ENCODE data around the gene SLC6A7. TPM values are rescaled to one million over a fixed set of nuclear protein-coding genes. Genes with fewer than 3 reads are reported as not detected.

Gene SLC6A7
- total RNA-seq, 1 experiment from 2014 or later, result not detected

GRCh38 chr5:150181766-150182545, 7.9 kb upstream of the SLC6A7 start:
- DNase-seq (ENCODE audit: low read depth, low spot score), result no peak
- in situ Hi-C loops (cut with HindIII; ENCODE audit: low pct_unique_long_range_greater_than_20kb, low sequenced_read_pairs), result no loop called here

- in situ Hi-C loops (cut with HindIII; ENCODE audit: low pct_unique_long_range_greater_than_20kb, low sequenced_read_pairs), result no loop called here
- DNase-seq (ENCODE audit: low read depth, low spot score), result no peak
Observed at GRCh38 chr5:150182774-150183173, 7.1 kb upstream of the SLC6A7 start.

- DNase-seq (ENCODE audit: low read depth, low spot score), result no peak
- in situ Hi-C loops (cut with HindIII; ENCODE audit: low pct_unique_long_range_greater_than_20kb, low sequenced_read_pairs), result no loop called here
Observed at GRCh38 chr5:150183436-150183835, 6.4 kb upstream of the SLC6A7 start.

GRCh38 chr5:150184006-150184405, 5.9 kb upstream of the SLC6A7 start:
- in situ Hi-C loops (cut with HindIII; ENCODE audit: low pct_unique_long_range_greater_than_20kb, low sequenced_read_pairs), result no loop called here
- no peak for DNase-seq (ENCODE audit: low read depth, low spot score)

- in situ Hi-C loops (cut with HindIII; ENCODE audit: low pct_unique_long_range_greater_than_20kb, low sequenced_read_pairs), result no loop called here
Observed at GRCh38 chr5:150184990-150185912, 4.6 kb upstream of the SLC6A7 start.

GRCh38 chr5:150186137-150186536, 3.7 kb upstream of the SLC6A7 start:
- in situ Hi-C loops (cut with HindIII; ENCODE audit: low pct_unique_long_range_greater_than_20kb, low sequenced_read_pairs), result no loop called here
- no peak for DNase-seq (ENCODE audit: low read depth, low spot score)

More at GRCh38 chr5:150184990-150185912, 4.6 kb upstream of the SLC6A7 start:
- no peak for DNase-seq (ENCODE audit: low read depth, low spot score)

- in situ Hi-C loops (cut with HindIII; ENCODE audit: low pct_unique_long_range_greater_than_20kb, low sequenced_read_pairs), result no loop called here
- no peak for DNase-seq (ENCODE audit: low read depth, low spot score)
Observed at GRCh38 chr5:150186897-150187296, 3.0 kb upstream of the SLC6A7 start.

GRCh38 chr5:150188146-150188842, 1.6 kb upstream of the SLC6A7 start:
- in situ Hi-C loops (cut with HindIII; ENCODE audit: low pct_unique_long_range_greater_than_20kb, low sequenced_read_pairs), result no loop called here
- DNase-seq (ENCODE audit: low read depth, low spot score), result no peak

GRCh38 chr5:150189326-150189725, 536 bp upstream of the SLC6A7 start:
- in situ Hi-C loops (cut with HindIII; ENCODE audit: low pct_unique_long_range_greater_than_20kb, low sequenced_read_pairs), result no loop called here
- DNase-seq (ENCODE audit: low read depth, low spot score), result no peak

- DNase-seq (ENCODE audit: low read depth, low spot score), result no peak
- in situ Hi-C loops (cut with HindIII; ENCODE audit: low pct_unique_long_range_greater_than_20kb, low sequenced_read_pairs), result no loop called here
Observed at GRCh38 chr5:150190503-150190979, 679 bp downstream of the SLC6A7 start.

- in situ Hi-C loops (cut with HindIII; ENCODE audit: low pct_unique_long_range_greater_than_20kb, low sequenced_read_pairs), result no loop called here
- DNase-seq (ENCODE audit: low read depth, low spot score), result no peak
Observed at GRCh38 chr5:150190987-150191386, 1.1 kb downstream of the SLC6A7 start.

GRCh38 chr5:150192462-150192861, 2.6 kb downstream of the SLC6A7 start:
- in situ Hi-C loops (cut with HindIII; ENCODE audit: low pct_unique_long_range_greater_than_20kb, low sequenced_read_pairs), result no loop called here
- DNase-seq (ENCODE audit: low read depth, low spot score), result no peak

- DNase-seq (ENCODE audit: low read depth, low spot score), result no peak
- in situ Hi-C loops (cut with HindIII; ENCODE audit: low pct_unique_long_range_greater_than_20kb, low sequenced_read_pairs), result no loop called here
Observed at GRCh38 chr5:150195736-150196485, 6.0 kb downstream of the SLC6A7 start.

- DNase-seq (ENCODE audit: low read depth, low spot score), result no peak
- in situ Hi-C loops (cut with HindIII; ENCODE audit: low pct_unique_long_range_greater_than_20kb, low sequenced_read_pairs), result no loop called here
Observed at GRCh38 chr5:150196514-150196913, 6.7 kb downstream of the SLC6A7 start.

- DNase-seq (ENCODE audit: low read depth, low spot score), result no peak
- in situ Hi-C loops (cut with HindIII; ENCODE audit: low pct_unique_long_range_greater_than_20kb, low sequenced_read_pairs), result no loop called here
Observed at GRCh38 chr5:150196986-150197385, 7.1 kb downstream of the SLC6A7 start.

- in situ Hi-C loops (cut with HindIII; ENCODE audit: low pct_unique_long_range_greater_than_20kb, low sequenced_read_pairs), result no loop called here
- DNase-seq (ENCODE audit: low read depth, low spot score), result no peak
Observed at GRCh38 chr5:150197476-150197875, 7.6 kb downstream of the SLC6A7 start.

- in situ Hi-C loops (cut with HindIII; ENCODE audit: low pct_unique_long_range_greater_than_20kb, low sequenced_read_pairs), result no loop called here
- no peak for DNase-seq (ENCODE audit: low read depth, low spot score)
Observed at GRCh38 chr5:150202501-150202900, 12.6 kb downstream of the SLC6A7 start.

Data from SK-MEL-5 (cell line).